Stimulated activated CD4-positive, alpha-beta T cell treated with anti-CD3 and anti-CD28 coated beads, Interleukin-2, amount 100 ng/mL, for 24 hours (primary cell): ENCODE results near the gene TMEM50B.
"Not testable (repeated sequence)": the region's sequence is repeated elsewhere in the genome, so short reads cannot be mapped to it uniquely, and the experiment has no call there.

ENCODE experiments used
- DNase-seq, 2 donors: peaks; one replicate each; pipeline ENCODE4 v3.0.0-alpha.2; 2020

TMEM50B gene

DNA sequence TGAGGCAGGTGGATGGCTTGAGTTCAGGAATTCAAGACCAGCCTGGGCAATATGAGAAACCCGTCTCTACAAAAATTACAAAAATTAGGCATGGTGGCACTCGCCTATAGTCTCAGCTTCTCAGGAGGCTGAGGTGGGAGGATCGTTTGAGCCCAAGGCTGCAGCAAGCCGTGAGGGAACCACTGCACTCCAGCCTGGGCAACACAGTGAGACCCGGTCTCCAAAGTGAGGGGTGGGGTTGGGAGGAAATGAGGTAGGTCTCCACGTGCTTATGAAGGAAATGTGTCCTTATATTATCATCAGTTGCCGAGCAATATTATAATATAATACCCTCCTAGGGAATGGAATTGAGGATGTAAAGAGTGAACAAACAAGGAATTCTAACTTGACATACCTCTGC, 2.7 kb downstream of the TMEM50B start:
- no peak for DNase-seq

DNA sequence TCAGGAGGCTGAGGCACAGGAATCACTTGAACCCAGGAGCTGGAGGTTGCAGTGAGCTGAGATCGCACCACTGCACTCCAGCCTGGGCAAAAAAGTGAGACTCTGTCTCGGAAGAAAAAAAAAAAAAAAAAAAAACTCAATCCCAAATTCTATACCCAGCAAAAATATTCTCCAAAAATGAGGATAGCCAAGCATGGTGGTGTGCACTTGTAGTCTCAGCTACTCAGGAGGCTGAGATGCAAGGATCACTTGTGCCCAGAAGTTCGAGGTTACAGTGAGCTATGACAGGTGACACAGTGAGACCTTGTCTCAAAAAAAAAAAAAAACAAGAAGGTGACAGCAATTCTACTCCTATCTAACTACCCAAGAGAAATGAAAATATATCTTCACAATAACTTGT, 6.4 kb downstream of the TMEM50B start:
- DNase-seq = no peak

DNA sequence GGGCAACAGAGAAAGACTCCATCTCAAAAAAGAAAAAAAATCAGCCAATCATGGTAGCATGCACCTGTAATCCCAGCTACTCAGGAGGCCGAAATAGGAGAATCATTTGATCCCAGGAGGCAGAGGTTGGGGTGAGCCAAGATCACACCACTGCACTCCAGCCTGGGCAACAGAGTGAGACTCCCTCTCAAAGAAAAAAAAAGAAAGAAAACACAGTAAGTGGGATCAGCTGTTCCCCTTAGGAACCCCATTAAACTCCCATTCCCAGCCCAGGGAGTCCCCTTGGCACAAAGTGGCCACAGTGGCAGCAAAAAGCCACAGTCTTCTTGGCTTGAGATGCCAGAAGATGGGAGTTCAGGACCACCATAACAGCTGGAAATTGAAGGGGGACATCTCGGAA, 9.1 kb downstream of the TMEM50B start:
- no peak for DNase-seq

GRCh38 chr21:33469183-33469582, 10.6 kb downstream of the TMEM50B start:
- not testable (repeated sequence) for DNase-seq

DNA sequence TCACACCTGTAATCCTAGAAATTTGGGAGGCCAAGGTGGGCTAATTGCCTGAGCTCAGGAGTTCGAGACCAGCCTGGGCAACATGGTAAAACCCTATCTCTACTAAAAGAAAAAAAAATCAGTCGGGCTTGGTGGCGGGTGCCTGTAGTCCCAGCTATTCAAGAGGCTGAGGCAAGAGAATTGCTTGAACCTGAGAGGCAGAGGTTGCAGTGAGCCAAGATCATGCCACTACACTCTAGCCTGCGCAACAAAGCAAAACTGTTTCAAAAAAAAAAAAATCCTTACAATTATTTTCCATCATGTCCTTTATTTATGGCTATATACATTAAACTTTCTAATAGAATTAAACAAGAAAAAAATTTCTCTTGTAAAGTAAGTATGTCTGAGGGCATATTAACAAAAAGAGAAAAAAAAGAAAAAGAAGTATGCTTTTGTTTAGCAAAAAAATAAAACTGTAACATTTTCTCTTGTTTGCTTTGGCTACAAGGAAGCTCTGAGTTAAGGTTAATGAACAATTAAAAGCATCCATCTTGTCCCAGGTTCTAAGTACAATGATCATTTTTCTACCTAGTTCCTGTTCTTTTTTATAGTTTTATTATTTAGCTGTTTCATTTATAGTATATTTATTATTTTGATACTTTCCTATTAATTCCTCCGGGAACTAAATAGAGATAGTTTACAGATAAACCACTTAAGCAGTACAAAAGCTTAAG, 18.1 kb downstream of the TMEM50B start:
- no peak for DNase-seq

DNA sequence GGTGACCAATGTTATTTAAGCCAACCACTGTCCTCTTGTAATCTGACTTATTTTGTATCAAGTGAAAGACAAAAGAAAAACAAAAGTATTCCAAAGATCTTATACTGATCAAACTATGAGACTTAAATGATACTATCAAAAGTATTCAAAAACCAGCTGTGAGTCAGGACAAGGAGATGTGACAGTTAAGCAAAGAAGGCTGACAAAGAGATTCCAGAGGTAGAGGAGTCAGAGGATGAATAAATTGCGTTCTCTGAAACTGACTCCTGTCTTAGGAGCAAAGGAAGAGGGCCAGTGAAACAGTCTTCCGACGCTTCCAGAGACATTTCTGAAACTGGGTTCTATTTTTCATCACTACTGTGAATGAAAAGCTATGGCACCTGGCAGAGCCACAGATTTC, 20.9 kb downstream of the TMEM50B start:
- DNase-seq = no peak

GRCh38 chr21:33455686-33456446, 23.9 kb downstream of the TMEM50B start:
- no peak for DNase-seq

DNA sequence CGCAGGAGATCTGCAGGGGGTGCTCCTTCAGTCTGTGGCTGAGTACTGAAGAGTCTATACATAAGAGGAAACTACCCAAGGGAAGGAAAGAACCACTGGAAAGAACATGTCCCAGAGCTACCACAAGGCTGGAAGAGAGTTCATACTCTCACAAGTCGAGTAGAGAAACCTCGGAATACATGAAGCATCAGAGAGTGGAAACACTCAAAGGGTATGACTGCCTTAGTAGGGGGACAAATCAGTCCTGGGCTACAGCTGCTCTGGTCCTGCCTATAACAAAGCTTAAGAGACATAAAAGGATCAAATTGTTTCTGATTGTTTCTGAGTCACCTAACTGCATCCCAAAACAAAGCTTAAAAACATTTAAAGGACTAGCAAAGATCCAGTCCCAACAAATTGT, 27.4 kb downstream of the TMEM50B start:
- no peak for DNase-seq

- DNase-seq = no peak
Observed at GRCh38 chr21:33451634-33452071, 28.1 kb downstream of the TMEM50B start.

DNA sequence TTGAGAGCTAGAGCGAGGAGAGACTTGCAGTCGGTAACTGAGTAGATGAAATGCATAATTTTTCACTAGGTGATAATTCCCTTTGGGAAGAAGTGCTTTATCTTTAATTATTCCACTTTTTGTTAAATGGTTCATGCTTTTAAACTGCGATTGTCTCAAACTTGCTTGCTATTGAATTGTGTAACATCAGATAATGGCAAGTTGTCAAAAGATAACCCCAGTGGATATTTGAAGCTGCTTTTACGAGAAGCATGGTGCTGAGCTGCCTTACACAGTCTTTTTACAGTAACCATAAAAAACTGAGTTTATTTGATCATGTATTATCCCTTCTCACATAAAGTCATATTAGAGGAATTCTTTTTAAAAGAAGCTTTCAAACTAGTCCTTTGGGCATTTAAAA, 30.2 kb downstream of the TMEM50B start:
- DNase-seq = no peak

- DNase-seq = not testable (repeated sequence)
Observed at GRCh38 chr21:33446620-33447019, 33.2 kb downstream of the TMEM50B start.

DNA sequence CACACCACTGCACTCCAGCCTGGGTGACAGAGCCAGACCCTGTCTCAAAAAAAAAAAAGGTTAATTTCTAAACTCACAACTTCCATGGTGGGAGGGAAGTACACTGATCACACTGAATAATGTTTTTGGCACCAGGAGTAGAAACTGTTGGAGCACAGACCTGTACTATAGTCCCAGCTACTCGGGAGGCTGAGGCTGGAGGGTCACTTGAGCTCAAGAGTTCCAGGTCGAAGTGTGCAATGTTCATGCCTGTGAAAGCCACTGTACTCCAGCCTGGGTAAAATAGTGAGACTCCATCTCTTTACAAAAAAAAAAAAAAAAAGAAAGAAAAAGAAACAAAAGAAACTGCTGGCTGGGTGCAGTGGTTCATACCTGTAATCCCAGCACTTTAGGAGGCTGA, 35.3 kb downstream of the TMEM50B start:
- DNase-seq = no peak

DNA sequence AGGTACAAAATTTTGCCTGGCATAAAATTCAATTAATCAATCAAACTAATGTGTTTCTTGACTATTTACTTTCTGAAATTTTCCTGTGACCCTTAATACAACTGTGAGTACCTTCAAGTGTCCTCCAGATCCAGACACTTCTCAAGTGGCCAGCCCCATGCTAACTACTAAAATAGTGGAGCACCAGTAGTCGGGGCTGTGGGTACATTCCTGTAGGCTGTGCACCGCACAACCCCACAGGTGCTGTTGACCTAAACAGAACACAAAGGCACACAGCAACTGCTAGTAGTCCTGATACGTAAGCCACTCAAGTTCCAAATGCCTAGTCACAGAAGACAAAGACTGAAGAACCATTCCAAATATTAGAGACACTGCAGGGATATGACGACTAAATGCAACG, 36.6 kb downstream of the TMEM50B start:
- no peak for DNase-seq

DNA sequence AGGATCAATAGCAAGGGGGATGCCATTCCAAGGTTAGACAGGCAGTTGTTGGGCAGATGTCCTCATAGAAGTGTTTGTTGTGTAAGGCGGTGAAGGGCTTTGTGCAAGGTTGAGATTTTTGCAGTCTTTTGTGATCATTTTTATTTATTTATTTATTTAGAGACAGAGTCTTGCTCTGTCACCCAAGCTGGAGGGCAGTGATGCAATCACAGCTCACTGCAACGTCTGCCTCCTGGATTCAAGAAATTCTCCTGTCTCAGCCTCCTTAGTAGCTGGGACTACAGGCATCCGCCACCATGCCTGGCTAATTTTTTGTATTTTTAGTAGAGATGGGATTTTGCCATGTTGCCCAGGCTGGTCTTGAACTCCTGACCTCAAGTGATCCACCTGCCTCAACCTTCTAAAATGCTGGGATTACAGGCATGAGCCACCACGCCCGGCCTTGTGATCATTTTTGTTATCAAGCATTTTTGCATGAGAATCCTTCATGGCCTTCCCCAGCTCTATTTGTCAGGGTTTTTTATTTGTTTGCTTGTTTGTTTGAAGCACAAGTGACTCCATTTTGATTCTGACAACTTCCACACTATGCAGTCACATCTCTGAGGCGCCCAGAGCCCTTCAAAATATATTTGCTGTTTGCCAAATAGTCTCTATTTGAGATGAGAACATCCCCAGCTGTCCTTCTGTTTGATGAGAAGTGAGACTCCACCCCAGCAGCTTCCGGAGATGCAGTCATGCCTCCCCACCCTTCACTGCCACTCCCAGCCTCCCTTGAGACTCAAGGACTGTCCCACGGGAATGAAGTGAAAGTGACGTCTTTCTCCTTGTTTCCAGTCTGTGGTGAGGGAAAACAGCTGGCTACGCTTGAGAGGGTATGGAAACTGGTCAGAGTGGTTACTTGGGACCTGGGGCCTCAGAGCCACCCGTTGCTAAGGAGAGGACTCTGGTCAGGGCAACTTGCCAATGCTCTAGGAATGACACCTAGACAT, 38.0 kb downstream of the TMEM50B start:
- DNase-seq = no peak

- no peak for DNase-seq
Observed at GRCh38 chr21:33437140-33437539, 42.6 kb downstream of the TMEM50B start.

GRCh38 chr21:33434770-33435360, 44.9 kb downstream of the TMEM50B start:
- peak; percentile 25 to 26 for DNase-seq

DNA sequence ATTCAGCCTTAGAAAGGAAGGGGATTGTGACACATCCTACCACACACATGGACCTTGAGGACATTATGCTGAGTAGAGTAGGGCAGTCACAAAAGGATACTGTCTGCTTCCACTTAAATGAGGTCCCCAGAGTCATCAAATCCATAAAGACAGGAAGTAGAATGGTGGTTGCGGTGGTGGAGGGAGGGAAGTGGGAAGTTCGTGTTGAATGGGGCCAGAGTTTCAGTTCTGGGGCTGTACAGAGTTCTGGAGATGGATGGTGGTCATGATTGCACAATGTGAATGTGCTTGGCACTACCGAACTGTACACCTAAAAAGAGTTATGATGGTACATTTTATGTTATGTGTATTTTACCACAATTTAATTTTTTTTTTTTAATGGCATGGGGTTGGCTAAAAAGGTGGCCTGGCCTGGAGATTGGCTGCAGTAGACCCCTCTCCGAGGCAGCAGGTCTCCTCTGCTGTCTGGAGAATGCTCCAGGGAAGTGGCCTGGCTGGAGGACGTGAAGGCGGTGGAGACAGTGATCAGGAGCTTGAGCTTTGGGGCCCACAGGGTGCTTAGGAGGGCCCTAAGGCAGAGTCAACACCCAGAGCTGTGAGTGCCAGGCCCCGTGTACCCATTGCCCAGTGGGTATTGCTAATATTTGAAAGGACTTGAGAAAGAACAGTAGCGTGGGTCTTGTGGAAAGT, 46.2 kb downstream of the TMEM50B start:
- DNase-seq = no peak

DNA sequence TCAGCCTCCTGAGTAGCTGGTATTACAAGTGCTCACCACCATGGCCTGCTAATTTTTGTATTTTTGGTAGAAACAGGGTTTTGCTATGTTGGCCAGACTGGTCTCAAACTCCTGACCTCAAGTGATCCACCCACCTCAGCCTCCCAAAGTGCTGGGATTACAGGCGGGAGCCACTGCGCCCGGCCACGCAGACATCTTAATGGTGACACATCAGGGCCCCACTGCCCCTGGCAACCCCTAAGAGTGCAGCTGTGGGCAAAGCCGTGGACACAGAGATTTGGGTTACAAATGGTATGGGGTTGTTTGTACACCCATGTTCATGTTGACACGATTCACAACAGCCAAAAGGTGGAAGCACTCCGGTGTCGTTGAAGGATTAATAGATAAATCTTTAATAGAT, 46.8 kb downstream of the TMEM50B start:
- no peak for DNase-seq

DNA sequence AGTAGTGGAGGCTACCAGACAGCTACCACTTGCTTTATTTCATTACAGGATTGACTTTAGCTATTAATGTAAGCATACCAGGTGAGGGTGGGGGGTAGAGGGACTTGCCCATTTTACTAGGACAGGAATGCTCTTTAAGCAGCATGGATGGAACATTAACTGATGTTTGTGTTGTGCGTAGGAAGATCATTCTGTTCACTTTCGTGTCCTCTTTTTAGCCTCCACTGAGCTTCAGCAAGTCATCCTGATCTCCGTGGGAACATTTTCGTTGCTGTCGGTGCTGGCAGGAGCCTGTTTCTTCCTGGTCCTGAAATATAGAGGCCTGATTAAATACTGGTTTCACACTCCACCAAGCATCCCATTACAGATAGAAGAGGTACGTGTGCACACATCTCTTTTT, 47.3 kb downstream of the TMEM50B start:
- DNase-seq = no peak

GRCh38 chr21:33430858-33431257, 48.9 kb downstream of the TMEM50B start:
- no peak for DNase-seq

- DNase-seq = no peak
Observed at GRCh38 chr21:33428669-33429068, 51.1 kb downstream of the TMEM50B start.

DNA sequence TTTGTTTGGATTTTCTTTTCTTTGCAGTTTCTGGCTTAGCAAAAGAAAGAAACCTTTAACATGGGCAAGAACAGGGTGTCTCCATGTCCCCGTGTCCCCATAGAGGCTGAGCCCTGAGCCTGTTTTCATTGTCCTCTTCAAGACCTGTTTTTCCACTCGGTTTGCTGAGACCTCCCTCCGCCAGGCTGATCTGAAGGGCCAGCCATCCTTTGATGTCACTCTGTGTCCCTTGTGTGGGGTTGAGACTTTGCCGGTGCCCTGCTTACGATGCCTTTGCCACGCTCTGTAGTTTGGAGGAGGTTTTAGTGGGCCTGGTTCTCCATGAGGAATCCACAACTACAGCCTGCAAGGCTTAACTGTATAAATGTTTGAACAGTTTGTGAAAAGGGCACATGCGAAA, 52.7 kb downstream of the TMEM50B start:
- no peak for DNase-seq
